SK-N-MC (cell line): ENCODE data around the gene ZNF181.

Experiments
- EZH2 ChIP-seq: fragments of 200-600 bp; sonication (generic); IDR thresholded peaks from one replicate; pipeline ENCODE4 v1.6.1; 2017; ENCODE audit warnings: antibody characterized with exemption
- POLR2AphosphoS5 ChIP-seq: IDR thresholded peaks from 2 replicates; pipeline ENCODE4 v1.6.1; 2012; ENCODE audit warnings: mild to moderate bottlenecking, low read depth, low read length, borderline replicate concordance

GRCh38 chr19:34731964-34732363 lies 2.1 kb upstream of the ZNF181 start:
- no peak for TF ChIP-seq POLR2AphosphoS5
- no peak for TF ChIP-seq EZH2
